Heart left ventricle (tissue), 13 donors: ENCODE results near the gene CABS1.

ENCODE experiments used
- CTCF ChIP-seq, 12 donors: fragments of 200-600 bp; sonication (generic) in 4 of 12; IDR thresholded peaks; one replicate each; pipeline versions ENCODE4 v1.5.0 to v1.8.0; 2018 to 2022; ENCODE audit warnings: antibody characterized with exemption in 12 of 12, mild to moderate bottlenecking in 5 of 12
- POLR2A ChIP-seq, 2 donors: fragments of 450-650 bp; IDR thresholded peaks; one replicate each; pipeline ENCODE4 v1.6.1; 2017; ENCODE audit warnings: antibody characterized with exemption in 2 of 2, mild to moderate bottlenecking in 2 of 2, moderate library complexity in 2 of 2
- donor health status: ischemic (EF 13 %, LVEDD 7.1; RV severe dilation, severe dysfunction).
- donor health status: DM: no; HTN: yes; CAD: no.
- donor health status: DM: no; HTN: no; CAD: no.
- donor health status: ischemic (EF 25% LVEDD 6.9; RV normal size, moderate dysfunction).
- donor health status: ischemic (EF 25% LVEDD 5.7; RV mildly dilated, moderate dysfunction).
- donor health status: ischemic (EF 35%, LVEDD 5.7; RV mildly dilated, moderate dysfunction).
- donor health status: nonischemic (EF 11% LVEDD 7.7; RV severe dilation, severe dysfunction).
- donor health status: DM: yes; HTN: yes; CAD: no.
- donor health status: PGD.
- donor health status: ischemic (EF 29% LVEDD 5.4; RV normal size, mild dysfunction).
- donor health status: nonischemic (EF 23%, LVEDD 6.1; RV moderate dilation, normal function).

- no peak for TF ChIP-seq CTCF (IDR thresholded peaks at IDR 0.05)
- no peak for TF ChIP-seq POLR2A (IDR thresholded peaks at IDR 0.05)
These were observed 37.2 kb downstream of the CABS1 start for GRCh38 chr4:70371987-70372386.
